DMS53 treated with DMSO at 0.1 percent for 48 hours (cell line): ENCODE data around the gene C1QTNF1.

ENCODE experiments used
- DNase-seq: peaks from one replicate; lab custom pipeline; 2025; ENCODE audit not compliant: unreplicated experiment; lab: John Stamatoyannopoulos, UW

The C1QTNF1 gene

GRCh38 chr17:79023886-79024771 lies at the start of gene C1QTNF1:
Gene C1QTNF1, plus strand, starts transcription at chr17:79024169. Its CDS starts 19,800 bp downstream, at chr17:79043969.
- peak; percentile 21 for DNase-seq

GRCh38 chr17:78974635-78975591 lies 49.1 kb upstream of the C1QTNF1 start:
- DNase-seq: peak; percentile 11

- no peak for DNase-seq
Observed at GRCh38 chr17:78976907-78977680, 46.9 kb upstream of the C1QTNF1 start.

GRCh38 chr17:78977681-78977943 lies 46.4 kb upstream of the C1QTNF1 start:
- no peak for DNase-seq

- no peak for DNase-seq
Observed at GRCh38 chr17:78977997-78978973, 45.7 kb upstream of the C1QTNF1 start.

GRCh38 chr17:78979780-78980623 lies 44.0 kb upstream of the C1QTNF1 start, which contains the start of gene LGALS3BP:
Gene LGALS3BP, minus strand, starts transcription at chr17:78979923. Its CDS starts 2,732 bp downstream, at chr17:78977191.
- DNase-seq: peak; percentile 96

GRCh38 chr17:78980624-78980972 lies 43.4 kb upstream of the C1QTNF1 start:
- DNase-seq: no peak

- no peak for DNase-seq
Observed at GRCh38 chr17:78981010-78981888, 42.7 kb upstream of the C1QTNF1 start.

GRCh38 chr17:78985395-78985794 lies 38.6 kb upstream of the C1QTNF1 start:
- no peak for DNase-seq

- DNase-seq: peak; percentile 22
Observed at GRCh38 chr17:78986048-78986648, 37.8 kb upstream of the C1QTNF1 start.

- peak; percentile 90 for DNase-seq
Observed at GRCh38 chr17:78986649-78987328, 37.2 kb upstream of the C1QTNF1 start.

- DNase-seq: no peak
Observed at GRCh38 chr17:78988152-78988551, 35.8 kb upstream of the C1QTNF1 start.

GRCh38 chr17:78990349-78991016 lies 33.5 kb upstream of the C1QTNF1 start:
- no peak for DNase-seq

- no peak for DNase-seq
Observed at GRCh38 chr17:78991017-78991738, 32.8 kb upstream of the C1QTNF1 start.

GRCh38 chr17:78991906-78992532 lies 31.9 kb upstream of the C1QTNF1 start:
- DNase-seq: no peak
